Measurements from ENCODE around the gene MUC5AC. TPM values are rescaled to one million over a fixed set of nuclear protein-coding genes. Genes with fewer than 3 reads are reported as not detected.

MUC5AC gene
- total RNA-seq, 1 experiment from 2014 or later: not detected

DNA sequence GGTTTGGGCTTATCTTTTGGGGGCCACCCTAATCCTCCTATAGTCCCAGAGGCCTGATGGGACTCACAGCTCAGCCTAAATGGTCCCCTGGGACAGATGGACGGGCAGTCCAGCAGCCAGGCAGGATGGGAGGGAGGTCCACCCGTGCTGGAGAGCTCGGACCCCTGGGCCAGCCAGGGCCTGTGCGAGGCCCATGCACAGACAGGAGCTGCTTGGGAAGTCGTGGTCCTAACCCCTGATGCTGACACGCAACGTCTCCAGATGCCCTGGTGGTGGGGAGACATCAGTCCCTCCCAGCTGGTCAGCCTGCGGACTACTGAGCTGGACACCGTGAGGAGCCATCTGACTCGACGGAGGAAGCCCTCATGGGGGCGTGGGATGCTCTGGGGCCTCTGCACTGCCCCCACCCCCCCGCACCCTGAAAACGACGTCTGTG is 31.2 kb upstream of the MUC5AC start:
- CTCF ChIA-PET: no interaction called here
- no peak for DNase-seq (ENCODE audit: low spot score)

DNA sequence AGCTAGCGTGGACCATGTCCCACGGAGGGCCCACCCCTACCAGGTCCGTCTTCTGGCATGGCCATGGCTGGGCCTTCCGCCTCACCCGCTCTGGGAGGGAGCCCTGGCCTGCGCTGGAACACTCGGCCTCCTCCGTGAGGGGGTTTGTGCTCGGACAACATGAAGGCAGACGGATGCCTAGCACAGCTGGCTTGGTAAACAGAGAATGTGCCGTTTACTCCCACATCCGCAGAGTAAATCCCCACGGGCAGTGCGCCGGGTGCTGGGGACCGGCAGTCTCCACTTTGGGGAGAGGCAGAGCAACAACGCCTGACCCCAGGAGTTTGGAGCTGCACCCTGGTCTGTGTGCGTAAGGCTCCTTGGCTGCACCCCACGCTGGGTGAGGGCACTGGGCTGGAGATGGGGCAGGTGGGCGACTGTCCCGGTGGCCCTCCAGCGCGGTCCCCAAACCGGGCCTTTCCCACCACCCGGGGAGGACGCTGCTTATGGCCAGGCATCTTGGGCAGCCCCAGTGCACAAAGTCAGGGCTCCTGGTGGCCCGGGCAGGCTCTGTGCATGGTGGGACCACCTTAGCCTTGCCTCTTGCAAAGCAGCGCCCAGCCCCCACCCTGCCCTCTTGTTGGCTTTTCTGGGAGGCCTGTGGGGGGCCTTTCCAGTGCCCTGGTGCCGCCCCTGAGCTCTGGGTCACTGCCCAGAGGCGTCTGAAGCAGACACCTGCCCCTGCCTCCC is 30.7 kb upstream of the MUC5AC start:
- no peak for DNase-seq (ENCODE audit: low spot score)
- Histone ChIP-seq H3K27me3 (replicated peaks; ENCODE audit: insufficient read depth, low read depth, low read length, poor library complexity) (peaks cover 9% of the 10 kb centered on the region), H3K36me3 (ENCODE audit: insufficient read depth, low read length, poor library complexity, severe bottlenecking) (no peaks in the 10 kb centered on the region), H3K4me1 (ENCODE audit: insufficient read depth, low read length, poor library complexity, severe bottlenecking) (no peaks in the 10 kb centered on the region), H3K9me3 (ENCODE audit: low read depth, low read length, poor library complexity, severe bottlenecking) (no peaks in the 10 kb centered on the region), H3K27ac (ENCODE audit: low read depth, low read length, poor library complexity, severe bottlenecking) (no peak overlapping the region), H3K4me3 (ENCODE audit: low read depth, low read length, poor library complexity, severe bottlenecking) (no peak overlapping the region)
- no TSS peak for BruUV-seq (replicated peaks)
- TF ChIP-seq, protein P1, sequence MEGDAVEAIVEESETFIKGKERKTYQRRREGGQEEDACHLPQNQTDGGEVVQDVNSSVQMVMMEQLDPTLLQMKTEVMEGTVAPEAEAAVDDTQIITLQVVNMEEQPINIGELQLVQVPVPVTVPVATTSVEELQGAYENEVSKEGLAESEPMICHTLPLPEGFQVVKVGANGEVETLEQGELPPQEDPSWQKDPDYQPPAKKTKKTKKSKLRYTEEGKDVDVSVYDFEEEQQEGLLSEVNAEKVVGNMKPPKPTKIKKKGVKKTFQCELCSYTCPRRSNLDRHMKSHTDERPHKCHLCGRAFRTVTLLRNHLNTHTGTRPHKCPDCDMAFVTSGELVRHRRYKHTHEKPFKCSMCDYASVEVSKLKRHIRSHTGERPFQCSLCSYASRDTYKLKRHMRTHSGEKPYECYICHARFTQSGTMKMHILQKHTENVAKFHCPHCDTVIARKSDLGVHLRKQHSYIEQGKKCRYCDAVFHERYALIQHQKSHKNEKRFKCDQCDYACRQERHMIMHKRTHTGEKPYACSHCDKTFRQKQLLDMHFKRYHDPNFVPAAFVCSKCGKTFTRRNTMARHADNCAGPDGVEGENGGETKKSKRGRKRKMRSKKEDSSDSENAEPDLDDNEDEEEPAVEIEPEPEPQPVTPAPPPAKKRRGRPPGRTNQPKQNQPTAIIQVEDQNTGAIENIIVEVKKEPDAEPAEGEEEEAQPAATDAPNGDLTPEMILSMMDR (conservative IDR thresholded peaks at IDR 0.05; ENCODE audit: low read depth, low read length): no peak
- no peak for TF ChIP-seq EZH2 (IDR thresholded peaks at IDR 0.05; ENCODE audit: borderline replicate concordance, low read depth, low read length, poor library complexity, severe bottlenecking)
- intact Hi-C loops (cut with micrococcal nuclease; ENCODE audit: unreplicated experiment): no loop called here
- ChIA-PET CTCF (no interaction called here), POLR2A (ENCODE audit: low non-redundant PET) (no interaction called here)

More for the DNA sequence above, 31.2 kb upstream of the MUC5AC start:
- POLR2A ChIA-PET (ENCODE audit: low non-redundant PET): no interaction called here
- no TSS peak for BruUV-seq (replicated peaks)
- no peak overlapping the region for H3K4me3 ChIP-seq (ENCODE audit: low read depth, low read length, poor library complexity, severe bottlenecking)
- no peaks in the 10 kb centered on the region for H3K4me1 ChIP-seq (ENCODE audit: insufficient read depth, low read length, poor library complexity, severe bottlenecking)
- no peaks in the 10 kb centered on the region for H3K36me3 ChIP-seq (ENCODE audit: insufficient read depth, low read length, poor library complexity, severe bottlenecking)
- H3K27ac ChIP-seq (ENCODE audit: low read depth, low read length, poor library complexity, severe bottlenecking): no peak overlapping the region
- intact Hi-C loops (cut with micrococcal nuclease; ENCODE audit: unreplicated experiment): no loop called here
- peaks cover 10% of the 10 kb centered on the region for H3K27me3 ChIP-seq (replicated peaks; ENCODE audit: insufficient read depth, low read depth, low read length, poor library complexity)
- TF ChIP-seq EZH2 (IDR thresholded peaks at IDR 0.05; ENCODE audit: borderline replicate concordance, low read depth, low read length, poor library complexity, severe bottlenecking): no peak
- TF ChIP-seq, protein P1 (conservative IDR thresholded peaks at IDR 0.05; ENCODE audit: low read depth, low read length): no peak
- no peaks in the 10 kb centered on the region for H3K9me3 ChIP-seq (ENCODE audit: low read depth, low read length, poor library complexity, severe bottlenecking)

GRCh38 chr11:1127664-1128162 is 30.0 kb upstream of the MUC5AC start:
- Histone ChIP-seq H3K4me3 (ENCODE audit: low read depth, low read length, poor library complexity, severe bottlenecking) (no peak overlapping the region), H3K27ac (ENCODE audit: low read depth, low read length, poor library complexity, severe bottlenecking) (no peak overlapping the region), H3K36me3 (ENCODE audit: insufficient read depth, low read length, poor library complexity, severe bottlenecking) (no peaks in the 10 kb centered on the region), H3K9me3 (ENCODE audit: low read depth, low read length, poor library complexity, severe bottlenecking) (no peaks in the 10 kb centered on the region), H3K27me3 (replicated peaks; ENCODE audit: insufficient read depth, low read depth, low read length, poor library complexity) (peaks cover 5% of the 10 kb centered on the region), H3K4me1 (ENCODE audit: insufficient read depth, low read length, poor library complexity, severe bottlenecking) (no peaks in the 10 kb centered on the region)
- no peak for DNase-seq (ENCODE audit: low spot score)
- CTCF ChIA-PET: no interaction called here
- no TSS peak for BruUV-seq (replicated peaks)
- POLR2A ChIA-PET (ENCODE audit: low non-redundant PET): interaction anchor here (0.7 kb wide), 1 partner anchor 11 kb away, joined by 12 read pairs; no protein-coding TSS in a partner anchor
- TF ChIP-seq, protein P1 (conservative IDR thresholded peaks at IDR 0.05; ENCODE audit: low read depth, low read length): no peak
- no peak for TF ChIP-seq EZH2 (IDR thresholded peaks at IDR 0.05; ENCODE audit: borderline replicate concordance, low read depth, low read length, poor library complexity, severe bottlenecking)
- intact Hi-C loops (cut with micrococcal nuclease; ENCODE audit: unreplicated experiment): no loop called here
